ENCODE measurements around the gene MR1.

The MR1 gene

GRCh38 chr1:181064011-181064623, 30.3 kb downstream of the MR1 start:
- no peak for DNase-seq (ENCODE audit: low spot score)

DNA sequence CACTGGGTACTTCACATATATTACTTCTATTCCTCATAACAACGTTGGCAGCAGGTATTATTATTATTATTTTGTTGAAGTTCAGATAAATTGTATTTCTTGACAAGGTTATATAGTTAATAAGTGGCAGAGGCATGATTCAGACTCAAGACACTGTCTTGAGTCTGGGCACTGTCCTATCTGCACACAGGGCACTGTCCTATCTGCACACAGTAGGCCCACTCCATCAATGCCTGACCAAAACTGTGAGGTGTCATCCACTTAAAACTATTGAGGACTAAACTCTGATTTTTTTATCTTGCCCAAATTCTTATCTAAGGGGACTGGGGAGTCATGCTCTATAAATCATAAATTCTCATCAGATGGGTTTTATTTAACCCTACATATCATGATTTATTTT, 30.9 kb downstream of the MR1 start:
- no peak for DNase-seq (ENCODE audit: low spot score)

DNA sequence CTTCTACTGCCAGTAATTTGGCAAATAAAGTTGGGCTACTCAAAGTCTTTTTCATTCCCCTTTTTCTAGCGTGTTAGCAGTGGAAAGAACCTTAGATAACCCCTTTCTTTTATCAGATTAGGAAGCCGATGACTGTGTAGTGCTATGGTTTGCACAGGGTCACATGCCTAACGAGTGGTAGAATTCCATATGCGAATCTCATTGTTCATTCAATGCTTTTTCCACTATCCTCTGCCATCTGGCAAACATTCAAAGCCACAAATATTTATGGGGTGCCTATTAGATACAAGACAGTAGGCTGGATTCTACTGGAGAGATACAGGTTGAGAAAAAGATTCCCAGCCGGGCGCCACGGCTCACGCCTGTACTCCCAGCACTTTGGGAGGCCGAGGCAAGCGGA, 39.9 kb downstream of the MR1 start:
- no peak for DNase-seq (ENCODE audit: low spot score)

DNA sequence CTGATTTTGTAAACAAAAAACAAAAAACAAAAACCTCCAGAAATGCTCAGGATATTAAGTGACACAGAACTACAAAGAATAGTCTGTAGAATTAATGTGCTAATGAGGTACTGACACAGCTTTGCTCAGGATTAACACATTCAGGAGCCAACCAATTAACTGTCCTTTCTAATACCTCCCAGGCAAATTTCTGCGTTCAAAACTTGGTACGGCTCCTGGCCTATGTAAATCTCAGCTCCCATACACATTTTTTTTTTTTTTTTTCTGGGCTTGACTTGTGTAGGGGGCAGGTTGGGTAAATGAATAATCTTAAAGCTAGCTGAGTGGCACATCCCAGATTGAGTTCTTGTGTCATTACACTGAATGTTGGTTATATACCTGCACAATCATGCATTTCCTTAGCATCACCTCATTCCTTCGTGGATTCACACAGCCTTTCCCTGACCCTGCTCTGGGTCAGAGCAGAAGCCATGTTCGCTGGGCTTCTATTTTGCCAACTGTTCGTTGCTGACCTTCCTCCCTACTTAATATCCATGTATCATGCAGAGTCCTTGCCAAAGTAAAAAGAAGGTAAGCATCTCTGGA, 42.1 kb downstream of the MR1 start:
- DNase-seq (ENCODE audit: low spot score): no peak

DNA sequence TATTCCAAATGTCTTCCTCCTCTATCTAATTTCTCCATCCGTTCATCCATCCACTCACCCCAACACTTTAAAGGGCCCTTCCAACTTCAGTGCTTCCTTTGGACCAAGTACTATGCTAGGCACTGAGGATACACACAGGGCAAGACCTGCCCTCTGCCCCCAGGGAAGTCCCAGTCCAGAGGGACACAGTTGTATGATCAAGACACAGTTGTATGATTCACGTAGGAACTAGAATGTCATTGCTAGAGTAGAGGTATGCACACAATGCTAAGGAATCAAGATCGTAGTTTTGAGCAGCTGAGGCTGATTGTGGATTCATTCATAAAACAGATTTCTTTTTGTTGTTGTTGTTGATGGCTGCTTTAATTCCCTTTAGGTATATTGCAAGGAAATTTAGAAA, 43.1 kb downstream of the MR1 start:
- DNase-seq (ENCODE audit: low spot score): no peak

GRCh38 chr1:181077576-181078242, 43.9 kb downstream of the MR1 start:
- DNase-seq (ENCODE audit: low spot score): no peak

DNA sequence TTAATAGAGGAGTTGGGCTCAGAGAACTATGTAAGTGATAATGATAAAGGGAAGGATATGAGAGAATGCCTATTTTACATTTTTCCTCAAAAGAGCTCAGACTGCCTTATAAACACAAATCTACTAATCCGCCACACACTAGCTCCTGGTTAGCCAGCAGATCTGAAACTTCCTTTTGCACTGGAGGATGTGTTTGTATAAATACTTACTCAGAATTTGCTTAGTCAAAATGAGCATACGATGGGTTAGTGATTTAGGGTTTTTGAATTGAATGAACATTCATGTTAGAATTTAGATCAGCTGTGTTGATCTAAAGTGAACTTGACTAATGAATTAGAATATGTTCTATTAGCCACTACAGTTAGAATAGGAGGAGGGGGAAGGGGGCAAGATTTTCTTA, 45.6 kb downstream of the MR1 start:
- no peak for DNase-seq (ENCODE audit: low spot score)

GRCh38 chr1:181079920-181080319, 46.1 kb downstream of the MR1 start:
- DNase-seq (ENCODE audit: low spot score): no peak

GRCh38 chr1:181080556-181080955, 46.8 kb downstream of the MR1 start:
- DNase-seq (ENCODE audit: low spot score): no peak

GRCh38 chr1:181081395-181081794, 47.6 kb downstream of the MR1 start:
- no peak for DNase-seq (ENCODE audit: low spot score)

- DNase-seq (ENCODE audit: low spot score): peak; percentile 71
These were observed 50.2 kb downstream of the MR1 start for GRCh38 chr1:181083842-181084605.

GRCh38 chr1:181084606-181084969, 50.8 kb downstream of the MR1 start:
- no peak for DNase-seq (ENCODE audit: low spot score)

DNA sequence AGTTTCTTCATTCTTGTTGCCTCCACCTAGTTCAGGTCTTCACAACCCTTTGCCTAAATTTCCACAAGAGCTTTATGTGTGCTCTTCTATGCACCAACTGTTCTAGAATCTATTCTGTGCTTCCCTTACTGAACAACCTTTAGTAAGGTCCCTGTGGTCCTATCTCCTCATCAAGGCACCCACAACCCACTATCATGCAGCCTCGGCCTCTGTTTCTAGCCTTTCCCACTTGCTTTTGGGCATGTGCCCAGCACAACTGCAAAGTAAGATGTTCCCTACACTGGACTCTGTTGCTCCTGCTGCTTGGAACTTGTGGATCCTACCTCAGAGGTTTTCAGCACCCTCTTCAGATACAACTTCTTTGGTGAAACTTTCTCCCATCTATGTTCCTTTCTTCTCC, 52.3 kb downstream of the MR1 start:
- DNase-seq (ENCODE audit: low spot score): no peak

DNA sequence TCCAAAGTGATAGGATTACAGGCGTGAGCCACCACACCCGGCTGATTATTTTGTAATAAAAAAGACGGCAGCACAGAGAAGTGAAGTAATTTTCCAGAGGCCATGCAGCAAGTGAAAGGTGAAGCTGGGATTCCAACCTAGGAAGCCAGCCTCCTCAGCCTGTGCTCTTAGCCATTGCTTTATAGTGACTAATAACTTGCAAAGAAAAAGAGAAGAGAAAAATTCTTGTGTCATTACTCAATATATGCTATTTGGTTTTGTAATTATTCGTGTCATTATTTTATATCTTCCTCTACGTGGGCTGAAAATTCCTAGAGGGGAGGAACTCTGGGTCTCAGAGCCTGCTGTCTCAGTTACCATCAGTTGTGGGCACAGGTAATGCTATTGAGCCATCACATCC, 53.1 kb downstream of the MR1 start:
- no peak for DNase-seq (ENCODE audit: low spot score)

DNA sequence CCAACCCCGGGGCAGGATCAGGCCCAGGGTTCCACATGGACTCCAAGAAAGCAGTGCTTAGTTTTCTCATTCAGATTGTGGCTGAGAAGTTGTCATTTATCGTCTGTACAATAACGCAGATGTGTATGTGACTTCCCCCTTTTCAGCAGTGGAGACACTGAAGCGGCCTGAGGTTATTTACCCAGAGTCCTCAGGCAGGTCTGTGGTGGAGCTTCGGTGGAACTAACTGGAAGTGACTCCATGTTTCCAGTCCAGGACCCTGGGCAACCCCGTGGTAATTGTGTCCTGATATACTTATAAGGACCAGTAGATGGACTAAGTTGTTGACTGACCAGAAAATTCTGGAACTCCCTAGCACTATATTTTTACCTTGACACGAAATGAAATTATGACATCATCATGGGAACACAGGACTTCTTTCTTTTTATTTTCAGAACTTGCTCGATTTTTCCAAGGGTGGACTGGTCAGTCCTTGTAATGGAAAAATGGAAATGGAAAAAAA, 53.7 kb downstream of the MR1 start:
- DNase-seq (ENCODE audit: low spot score): no peak

- DNase-seq (ENCODE audit: low spot score): peak; percentile 98
These were observed 54.6 kb downstream of the MR1 start, which contains the start of gene IER5 for GRCh38 chr1:181088079-181089016. Gene IER5, plus strand, starts transcription at chr1:181088700. Its CDS starts 203 bp downstream, at chr1:181088903.

- DNase-seq (ENCODE audit: low spot score): no peak
These were observed 55.4 kb downstream of the MR1 start for GRCh38 chr1:181089017-181089675.

DNA sequence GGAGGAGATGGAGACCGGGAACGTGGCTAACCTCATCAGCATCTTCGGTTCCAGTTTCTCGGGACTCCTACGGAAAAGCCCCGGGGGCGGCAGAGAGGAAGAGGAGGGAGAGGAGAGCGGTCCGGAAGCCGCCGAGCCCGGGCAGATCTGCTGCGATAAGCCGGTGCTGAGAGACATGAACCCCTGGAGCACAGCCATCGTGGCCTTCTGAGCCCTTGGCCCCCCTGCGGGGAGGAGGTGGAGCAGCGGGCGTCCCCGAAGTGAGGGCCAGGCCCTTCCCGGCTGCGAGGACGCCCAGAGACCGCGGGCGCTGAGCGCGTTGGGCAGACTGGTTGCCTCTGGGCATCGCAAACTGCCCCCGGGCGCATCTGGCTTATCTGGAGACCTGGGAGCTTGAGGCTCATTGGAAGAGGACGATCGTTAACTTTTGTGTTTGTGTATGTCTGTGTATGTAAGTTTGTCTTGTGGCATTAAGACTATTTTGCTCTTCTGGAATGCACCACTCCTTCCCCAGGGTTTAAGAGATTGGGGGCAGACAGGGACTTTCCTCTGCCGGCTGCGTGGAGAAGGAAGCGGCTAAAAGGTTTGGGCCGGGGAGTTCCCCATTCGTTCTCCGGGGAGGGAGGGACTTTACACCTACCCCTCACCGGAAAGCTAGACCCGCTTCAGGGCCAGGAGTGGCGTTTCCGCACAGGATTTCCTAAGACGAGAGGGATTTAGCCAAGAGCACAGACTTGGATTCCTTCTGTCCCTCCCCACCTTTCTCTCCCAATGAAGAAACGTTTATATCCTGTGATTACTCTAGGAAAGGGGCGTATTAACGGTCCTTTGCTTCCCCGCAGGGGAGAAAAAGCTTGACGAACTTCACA, 56.1 kb downstream of the MR1 start:
- DNase-seq (ENCODE audit: low spot score): no peak

DNA sequence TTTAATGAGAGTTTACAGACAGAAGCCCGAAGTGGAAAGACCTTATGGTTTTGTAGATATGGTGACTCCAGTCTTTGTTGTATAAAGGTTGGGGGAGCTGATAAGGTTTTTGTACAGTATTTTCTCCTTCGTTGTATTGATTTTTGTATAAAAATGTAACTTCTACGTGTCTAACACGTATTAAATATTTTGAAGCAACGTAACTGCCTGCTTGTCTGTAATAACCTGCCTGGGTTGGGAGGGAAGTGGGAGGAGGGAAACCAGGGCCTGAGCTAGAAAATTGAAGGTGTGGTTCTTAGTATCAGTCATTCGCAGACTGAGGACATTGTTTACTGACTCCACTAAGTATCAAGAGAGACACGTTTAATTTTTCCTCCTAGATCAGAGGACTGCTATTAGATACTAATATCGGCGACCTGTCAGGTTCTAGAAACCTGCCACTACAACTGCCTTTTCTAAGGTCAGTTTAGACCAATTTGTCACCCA, 56.9 kb downstream of the MR1 start:
- DNase-seq (ENCODE audit: low spot score): no peak

Measured in cerebellar cortex (tissue), 1 donor.